Esophagus muscularis mucosa (tissue), 4 donors: ENCODE data around the gene COL4A3. TPM values are rescaled to one million over a fixed set of nuclear protein-coding genes. Genes with fewer than 3 reads are reported as not detected.
"Not testable (repeated sequence)": the region's sequence is repeated elsewhere in the genome, so short reads cannot be mapped to it uniquely, and the experiment has no call there.

ENCODE experiments used
- DNase-seq: peaks from one replicate; pipeline ENCODE4 v3.0.0-alpha.2; 2017; ENCODE audit errors: extremely low spot score
- H3K27ac ChIP-seq, 4 donors: fragments of 200-600 bp; sonication (generic); replicated peaks in 1 of 4; 1 replicate in 3 of 4; 2 replicates in 1 of 4; pipeline ENCODE4 v1.5.1; 2016 to 2019; ENCODE audit warnings: mild to moderate bottlenecking in 1 of 4
- H3K27me3 ChIP-seq, 4 donors: fragments of 200-600 bp; sonication (generic); one replicate each; pipeline versions ENCODE4 v1.5.1 to v1.6.0; 2016 to 2019
- H3K36me3 ChIP-seq, 4 donors: fragments of 200-600 bp; sonication (generic); one replicate each; pipeline ENCODE4 v1.5.1; 2016 to 2019
- H3K4me1 ChIP-seq, 4 donors: fragments of 200-600 bp; sonication (generic); one replicate each; pipeline ENCODE4 v1.5.1; 2016 to 2019
- H3K4me3 ChIP-seq, 4 donors: fragments of 200-600 bp; sonication (generic); 1 replicate in 2 of 4; 2 replicates in 2 of 4; pipeline ENCODE4 v1.5.1; 2016 to 2019; ENCODE audit warnings: mild to moderate bottlenecking in 4 of 4, moderate library complexity in 1 of 4
- H3K9me3 ChIP-seq, 4 donors: fragments of 200-600 bp; sonication (generic); 1 replicate in 3 of 4; 2 replicates in 1 of 4; pipeline ENCODE4 v1.5.1; 2016 to 2019
- CTCF ChIP-seq, 3 experiments: fragments of 200-600 bp in 2 of 3; fragments of 450-650 bp in 1 of 3; sonication (generic) in 2 of 3; IDR thresholded peaks; one replicate each; pipeline ENCODE4 v1.5.1; 2017 to 2019; ENCODE audit warnings: antibody characterized with exemption in 3 of 3, mild to moderate bottlenecking in 2 of 3, moderate library complexity in 1 of 3
- EP300 ChIP-seq: sonication (generic); formaldehyde crosslinking; IDR thresholded peaks from one replicate; pipeline ENCODE4 v1.6.1; 2017; ENCODE audit warnings: antibody characterized with exemption
- POLR2A ChIP-seq: fragments of 450-650 bp; IDR thresholded peaks from one replicate; pipeline ENCODE4 v1.6.1; 2017; ENCODE audit warnings: antibody characterized with exemption, moderate library complexity, mild to moderate bottlenecking, low read depth
- POLR2AphosphoS5 ChIP-seq, 2 donors: sonication (generic); formaldehyde crosslinking; IDR thresholded peaks; one replicate each; pipeline ENCODE4 v1.6.1; 2017; ENCODE audit warnings: antibody characterized with exemption in 2 of 2
- WGBS: methylation state at CpG from one replicate; pipeline ENCODE4 v1.1.5; 2018; 5-methylcytosine and 5-hydroxymethylcytosine counted together
- intact Hi-C: fragments of 100-400 bp; cut with DNase I; formaldehyde crosslinking; loops from one replicate; pipeline ENCODE4 v1.15.1; 2023
- total RNA-seq, 4 donors: library from RNA; depleted of rRNA; stranded (reverse); fragments of >200 nt; gene quantifications; one replicate each; pipeline versions ENCODE4 v1.1.0 to v1.2.1, GENCODE V29; 2016

The COL4A3 gene
- total RNA-seq, 4 donors from 2014 or later: 1.9 to 10.8 (median 4.3) TPM

GRCh38 chr2:227222292-227222691, 57.9 kb downstream of the COL4A3 start:
- 57% methylated on average over 4 of the region's 4 CpGs for WGBS

GRCh38 chr2:227225641-227226040, 61.2 kb downstream of the COL4A3 start:
- H3K4me3 ChIP-seq, H3K36me3 ChIP-seq, H3K4me1 ChIP-seq, intact Hi-C loops, DNase-seq, H3K9me3 ChIP-seq, H3K27ac ChIP-seq: not testable (repeated sequence)
- WGBS: 96% methylated on average over 6 of the region's 6 CpGs
- H3K27me3 ChIP-seq: peaks cover 0 to 18% (median 0%) of the 10 kb centered on the region in 4 donors

More at GRCh38 chr2:227222292-227222691, 57.9 kb downstream of the COL4A3 start:
- Histone ChIP-seq H3K36me3 (no peaks in the 10 kb centered on the region), H3K27me3 (peaks cover 0 to 6% (median 0%) of the 10 kb centered on the region in 4 donors), H3K4me3 (no peak overlapping the region), H3K4me1 (no peaks in the 10 kb centered on the region), H3K9me3 (no peaks in the 10 kb centered on the region), H3K27ac (no peak overlapping the region)
- intact Hi-C loops: no loop called here
- DNase-seq: no peak
- TF ChIP-seq POLR2AphosphoS5 (IDR thresholded peaks at IDR 0.05) (no peak), CTCF (IDR thresholded peaks at IDR 0.05) (no peak), POLR2A (no peak), EP300 (no peak)

GRCh38 chr2:227228061-227228667, 63.7 kb downstream of the COL4A3 start:
- no peak for DNase-seq
- Histone ChIP-seq H3K4me1 (no peaks in the 10 kb centered on the region), H3K36me3 (no peaks in the 10 kb centered on the region), H3K27ac (no peak overlapping the region), H3K9me3 (no peaks in the 10 kb centered on the region), H3K4me3 (no peak overlapping the region), H3K27me3 (peaks cover 0 to 18% (median 0%) of the 10 kb centered on the region in 4 donors)
- TF ChIP-seq CTCF (IDR thresholded peaks at IDR 0.05) (no peak), EP300 (no peak), POLR2A (no peak), POLR2AphosphoS5 (IDR thresholded peaks at IDR 0.05) (no peak)
- intact Hi-C loops: no loop called here
- 67% methylated on average over 14 of the region's 14 CpGs for WGBS

GRCh38 chr2:227230151-227230550, 65.7 kb downstream of the COL4A3 start:
- Histone ChIP-seq H3K36me3 (no peaks in the 10 kb centered on the region), H3K27ac (no peak overlapping the region), H3K27me3 (peaks cover 0 to 13% (median 0%) of the 10 kb centered on the region in 4 donors), H3K4me1 (no peaks in the 10 kb centered on the region), H3K9me3 (no peaks in the 10 kb centered on the region), H3K4me3 (no peak overlapping the region)
- WGBS: 93% methylated on average over 2 of the region's 2 CpGs
- DNase-seq: no peak
- no peak for TF ChIP-seq CTCF (IDR thresholded peaks at IDR 0.05)
- TF ChIP-seq POLR2AphosphoS5 (IDR thresholded peaks at IDR 0.05): no peak
- TF ChIP-seq EP300: no peak
- no peak for TF ChIP-seq POLR2A
- intact Hi-C loops: no loop called here

- 91% methylated on average over 2 of the region's 2 CpGs for WGBS
- intact Hi-C loops: no loop called here
- H3K4me3 ChIP-seq: no peak overlapping the region
- H3K27me3 ChIP-seq: no peaks in the 10 kb centered on the region
- peaks cover 0 to 3% (median 0%) of the 10 kb centered on the region in 4 donors for H3K4me1 ChIP-seq
- no peak for DNase-seq
- H3K9me3 ChIP-seq: no peaks in the 10 kb centered on the region
- no peak overlapping the region for H3K27ac ChIP-seq
- H3K36me3 ChIP-seq: no peaks in the 10 kb centered on the region
- TF ChIP-seq EP300: no peak
Observed at GRCh38 chr2:227234429-227234828, 70.0 kb downstream of the COL4A3 start.

GRCh38 chr2:227237786-227238185, 73.4 kb downstream of the COL4A3 start:
- WGBS: 50% methylated on average over 5 of the region's 5 CpGs
- H3K27ac ChIP-seq: no peak overlapping the region
- H3K27me3 ChIP-seq: peaks cover 0 to 10% (median 0%) of the 10 kb centered on the region in 4 donors
- intact Hi-C loops: loop anchor here (1.0 kb wide), 1 partner anchor 107 kb away; no protein-coding TSS in a partner anchor
- no peaks in the 10 kb centered on the region for H3K36me3 ChIP-seq
- no peaks in the 10 kb centered on the region for H3K9me3 ChIP-seq
- DNase-seq: no peak
- TF ChIP-seq CTCF (IDR thresholded peaks at IDR 0.05) (no peak), POLR2AphosphoS5 (IDR thresholded peaks at IDR 0.05) (no peak), POLR2A (no peak), EP300 (no peak)
- H3K4me1 ChIP-seq: peaks cover 0 to 3% (median 0%) of the 10 kb centered on the region in 4 donors
- H3K4me3 ChIP-seq: no peak overlapping the region
